ENCODE data around the gene CBX1. TPM values are rescaled to one million over a fixed set of nuclear protein-coding genes. Genes with fewer than 3 reads are reported as not detected.
A peak's percentile ranks its signal among the peaks of the same experiment; 100 is the strongest.

Gene CBX1
- total RNA-seq, 1 experiment from 2014 or later: 126 TPM

DNA sequence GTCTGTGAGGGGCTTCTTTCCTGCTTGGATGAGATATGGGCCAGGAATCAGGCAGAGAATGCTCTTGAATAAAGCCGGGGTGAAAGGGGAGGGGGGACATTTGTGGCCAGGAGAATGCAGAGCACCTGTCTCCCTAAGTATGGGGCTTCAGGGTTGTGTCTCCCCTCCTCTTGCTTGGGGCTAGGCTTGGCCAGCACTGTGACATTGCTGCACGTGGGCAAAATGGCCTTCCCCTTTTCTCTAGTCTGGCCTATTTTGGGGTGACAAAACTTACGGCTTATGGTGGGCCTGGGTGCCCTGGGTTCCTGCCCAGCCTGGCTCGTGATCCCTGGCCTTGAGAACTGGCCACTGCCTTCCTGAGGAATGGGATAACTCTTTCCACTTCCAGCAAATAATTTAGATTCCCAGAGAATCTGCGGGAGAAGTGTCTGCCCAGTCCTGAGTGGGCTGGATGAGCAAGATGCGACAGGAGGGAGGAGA, 47.5 kb downstream of the CBX1 start:
- no TSS peak for BruUV-seq (replicated peaks)
- no peak for DNase-seq
- H3K4me1 Mint-ChIP-seq (ENCODE audit: low read depth, unreplicated experiment): peaks cover 71% of the 10 kb centered on the region
- H3K9me3 Mint-ChIP-seq (ENCODE audit: low read depth, unreplicated experiment): no peaks in the 10 kb centered on the region
- intact Hi-C loops (cut with micrococcal nuclease; ENCODE audit: unreplicated experiment): no loop called here
- no peaks in the 10 kb centered on the region for H3K27me3 Mint-ChIP-seq (ENCODE audit: unreplicated experiment)
- peak overlapping the region; percentile 94 for H3K4me3 Mint-ChIP-seq (ENCODE audit: low read depth, unreplicated experiment)
- H3K36me3 Mint-ChIP-seq (ENCODE audit: insufficient read depth, unreplicated experiment): peaks cover 93% of the 10 kb centered on the region
- CTCF ChIA-PET: no interaction called here
- TF ChIP-seq, protein P1, sequence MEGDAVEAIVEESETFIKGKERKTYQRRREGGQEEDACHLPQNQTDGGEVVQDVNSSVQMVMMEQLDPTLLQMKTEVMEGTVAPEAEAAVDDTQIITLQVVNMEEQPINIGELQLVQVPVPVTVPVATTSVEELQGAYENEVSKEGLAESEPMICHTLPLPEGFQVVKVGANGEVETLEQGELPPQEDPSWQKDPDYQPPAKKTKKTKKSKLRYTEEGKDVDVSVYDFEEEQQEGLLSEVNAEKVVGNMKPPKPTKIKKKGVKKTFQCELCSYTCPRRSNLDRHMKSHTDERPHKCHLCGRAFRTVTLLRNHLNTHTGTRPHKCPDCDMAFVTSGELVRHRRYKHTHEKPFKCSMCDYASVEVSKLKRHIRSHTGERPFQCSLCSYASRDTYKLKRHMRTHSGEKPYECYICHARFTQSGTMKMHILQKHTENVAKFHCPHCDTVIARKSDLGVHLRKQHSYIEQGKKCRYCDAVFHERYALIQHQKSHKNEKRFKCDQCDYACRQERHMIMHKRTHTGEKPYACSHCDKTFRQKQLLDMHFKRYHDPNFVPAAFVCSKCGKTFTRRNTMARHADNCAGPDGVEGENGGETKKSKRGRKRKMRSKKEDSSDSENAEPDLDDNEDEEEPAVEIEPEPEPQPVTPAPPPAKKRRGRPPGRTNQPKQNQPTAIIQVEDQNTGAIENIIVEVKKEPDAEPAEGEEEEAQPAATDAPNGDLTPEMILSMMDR (IDR thresholded peaks at IDR 0.05; ENCODE audit: unreplicated experiment): no peak
- H3K27ac Mint-ChIP-seq (ENCODE audit: unreplicated experiment): peak overlapping the region; percentile 9

DNA sequence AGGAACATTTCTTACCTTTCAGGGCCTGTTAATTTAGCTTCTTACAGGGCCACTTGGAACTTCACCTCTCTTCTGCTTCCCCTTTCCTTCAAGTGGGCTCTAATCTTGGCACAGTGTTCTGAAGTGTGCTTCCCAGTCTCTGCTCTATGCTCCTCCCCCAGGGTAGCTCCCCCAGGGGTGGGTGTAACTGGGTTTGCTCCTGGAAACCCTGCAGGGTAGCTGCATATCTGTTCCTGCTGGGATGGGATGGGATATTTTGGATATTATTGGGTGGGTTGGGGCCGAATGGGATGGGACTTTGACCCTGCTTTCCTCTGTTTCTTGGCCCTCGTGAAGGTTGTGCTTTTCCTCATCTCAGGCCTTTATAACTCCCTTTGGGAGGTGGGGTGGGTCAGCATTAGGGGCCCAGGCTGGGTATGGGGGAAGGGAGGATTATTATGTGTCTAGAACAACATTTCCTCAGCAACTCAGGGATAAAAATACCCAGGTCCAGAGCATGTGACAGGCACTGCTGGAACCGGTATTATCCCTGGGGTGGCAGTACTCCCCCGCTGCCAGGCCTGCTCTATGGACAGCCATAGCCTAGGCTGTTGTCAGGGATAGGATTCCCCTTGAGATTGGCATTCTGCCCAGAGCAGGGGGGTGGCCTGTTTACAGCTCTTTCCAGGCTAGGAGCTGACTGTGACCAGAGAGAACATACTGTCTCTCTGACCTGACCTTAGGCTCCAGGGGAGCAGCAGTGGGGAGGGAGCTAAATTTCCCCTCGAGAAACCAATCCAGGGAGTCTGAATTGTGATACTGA, 48.1 kb downstream of the CBX1 start:
- intact Hi-C loops (cut with micrococcal nuclease; ENCODE audit: unreplicated experiment): no loop called here
- no peaks in the 10 kb centered on the region for H3K27me3 Mint-ChIP-seq (ENCODE audit: unreplicated experiment)
- H3K4me3 Mint-ChIP-seq (ENCODE audit: low read depth, unreplicated experiment): peak overlapping the region; percentile 94
- peak overlapping the region; percentile 9 for H3K27ac Mint-ChIP-seq (ENCODE audit: unreplicated experiment)
- TF ChIP-seq, protein P1 (IDR thresholded peaks at IDR 0.05; ENCODE audit: unreplicated experiment): no peak
- CTCF ChIA-PET: interaction anchor here (1.3 to 1.9 kb wide), 3 partner anchors 22 to 53 kb away, joined by 3 to 5 read pairs (median 5); no protein-coding TSS in a partner anchor
- H3K4me1 Mint-ChIP-seq (ENCODE audit: low read depth, unreplicated experiment): peaks cover 67% of the 10 kb centered on the region
- H3K36me3 Mint-ChIP-seq (ENCODE audit: insufficient read depth, unreplicated experiment): peaks cover 93% of the 10 kb centered on the region
- peak; percentile 53 for DNase-seq
- H3K9me3 Mint-ChIP-seq (ENCODE audit: low read depth, unreplicated experiment): no peaks in the 10 kb centered on the region
- BruUV-seq (replicated peaks): no TSS peak

DNA sequence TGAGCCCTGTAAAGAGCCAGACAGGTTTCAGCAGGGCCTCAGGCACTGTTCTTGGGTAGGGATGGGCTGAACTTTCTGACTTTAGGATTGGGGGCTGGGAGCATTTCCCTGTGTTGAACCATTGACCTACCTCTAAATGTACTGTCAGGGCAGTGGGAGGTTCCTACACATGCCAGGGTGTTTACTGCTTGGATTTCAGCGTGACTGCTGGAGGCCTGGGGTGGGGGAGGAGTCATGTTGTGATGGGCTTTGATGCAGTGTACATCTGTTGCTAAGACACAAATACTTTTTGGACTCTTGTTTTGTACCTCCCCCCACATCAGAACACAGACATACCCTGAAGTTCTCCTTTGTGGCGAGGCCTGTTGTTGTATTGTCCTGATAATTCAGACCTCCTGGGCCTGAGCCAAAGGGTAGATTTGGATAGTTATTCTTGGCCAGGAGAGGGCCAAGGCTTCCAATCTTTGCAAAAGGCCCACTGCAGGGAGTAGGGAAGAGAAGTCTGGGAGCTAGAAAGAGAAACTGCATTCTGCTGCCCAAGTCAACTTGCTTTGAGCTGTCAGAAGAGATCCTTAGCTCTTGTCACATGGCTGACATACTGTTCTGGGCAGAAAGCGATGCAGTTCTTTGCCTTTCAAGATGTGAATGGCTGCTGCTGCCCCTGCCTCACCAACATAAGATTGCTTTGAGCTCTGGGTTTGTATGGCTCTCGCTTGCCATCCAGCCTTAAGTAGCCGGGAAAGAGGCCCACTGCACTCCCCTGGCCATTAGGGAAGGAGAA, 49.4 kb downstream of the CBX1 start:
- Mint-ChIP-seq H3K27ac (ENCODE audit: unreplicated experiment) (peak overlapping the region; percentile 9), H3K27me3 (ENCODE audit: unreplicated experiment) (no peaks in the 10 kb centered on the region), H3K9me3 (ENCODE audit: low read depth, unreplicated experiment) (no peaks in the 10 kb centered on the region), H3K36me3 (ENCODE audit: insufficient read depth, unreplicated experiment) (peaks cover 95% of the 10 kb centered on the region), H3K4me3 (ENCODE audit: low read depth, unreplicated experiment) (peak overlapping the region; percentile 94), H3K4me1 (ENCODE audit: low read depth, unreplicated experiment) (peaks cover 67% of the 10 kb centered on the region)
- intact Hi-C loops (cut with micrococcal nuclease; ENCODE audit: unreplicated experiment): no loop called here
- BruUV-seq (replicated peaks): no TSS peak
- TF ChIP-seq, protein P1 (IDR thresholded peaks at IDR 0.05; ENCODE audit: unreplicated experiment): no peak
- CTCF ChIA-PET: interaction anchor here (1.3 to 1.9 kb wide), 3 partner anchors 23 to 55 kb away, joined by 3 to 5 read pairs (median 5); no protein-coding TSS in a partner anchor
- DNase-seq: no peak

DNA sequence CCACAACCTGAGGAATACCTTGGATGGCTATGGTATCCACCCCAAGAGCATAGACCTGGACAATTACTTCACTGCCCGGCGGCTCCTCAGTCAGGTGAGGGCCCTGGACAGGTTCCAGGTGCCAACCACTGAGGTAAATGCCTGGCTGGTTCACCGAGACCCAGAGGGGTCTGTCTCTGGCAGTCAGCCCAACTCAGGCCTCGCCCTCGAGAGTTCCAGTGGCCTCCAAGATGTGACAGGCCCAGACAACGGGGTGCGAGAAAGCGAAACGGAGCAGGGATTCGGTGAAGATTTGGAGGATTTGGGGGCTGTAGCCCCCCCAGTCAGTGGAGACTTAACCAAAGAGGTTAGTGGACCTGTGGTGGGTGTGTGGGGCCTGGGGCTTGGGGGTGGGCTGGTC, 50.0 kb downstream of the CBX1 start:
- Mint-ChIP-seq H3K36me3 (ENCODE audit: insufficient read depth, unreplicated experiment) (peaks cover 91% of the 10 kb centered on the region), H3K4me3 (ENCODE audit: low read depth, unreplicated experiment) (peak overlapping the region; percentile 94), H3K27ac (ENCODE audit: unreplicated experiment) (no peak overlapping the region), H3K4me1 (ENCODE audit: low read depth, unreplicated experiment) (peaks cover 68% of the 10 kb centered on the region), H3K9me3 (ENCODE audit: low read depth, unreplicated experiment) (no peaks in the 10 kb centered on the region), H3K27me3 (ENCODE audit: unreplicated experiment) (no peaks in the 10 kb centered on the region)
- intact Hi-C loops (cut with micrococcal nuclease; ENCODE audit: unreplicated experiment): no loop called here
- no peak for DNase-seq
- TF ChIP-seq, protein P1 (IDR thresholded peaks at IDR 0.05; ENCODE audit: unreplicated experiment): no peak
- CTCF ChIA-PET: no interaction called here
- BruUV-seq (replicated peaks): no TSS peak

Measured in Calu3 (cell line).